Measurements from ENCODE around the gene LDB3. TPM values are rescaled to one million over a fixed set of nuclear protein-coding genes. Genes with fewer than 3 reads are reported as not detected.

The LDB3 gene
- polyA plus RNA-seq, 2 of the 4 experiments (the other 2 are of a cell fraction), result 0.13 TPM

- DNase-seq (ENCODE audit: low read depth in 1 of 2, low spot score in 1 of 2) (no peak), FAIRE-seq (no peak), ATAC-seq (no peak)
- POLR2A ChIA-PET, result no interaction called here
- no peak overlapping the region for H3K27ac ChIP-seq
- no peak overlapping the region for H3K4me3 ChIP-seq
- CTCF ChIA-PET, result interaction anchor here (0.7 to 1.8 kb wide), 3 partner anchors 11 to 133 kb away, joined by 3 to 7 read pairs (median 5); no protein-coding TSS in a partner anchor
- no peaks in the 10 kb centered on the region for H3K9me3 ChIP-seq
- TF ChIP-seq FOSB (CRISPR knock-in tag; IDR thresholded peaks at IDR 0.05) (no peak), HDAC2 (IDR thresholded peaks at IDR 0.05) (no peak), RNF2 (IDR thresholded peaks at IDR 0.05; ENCODE audit: borderline replicate concordance, low read depth) (no peak), POLR2A (IDR thresholded peaks at IDR 0.05; ENCODE audit: low read length) (no peak), HMGXB4 (CRISPR knock-in tag; IDR thresholded peaks at IDR 0.05; ENCODE audit: borderline replicate concordance) (no peak), USF2 (IDR thresholded peaks at IDR 0.05) (no peak), JUN (IDR thresholded peaks at IDR 0.05) (no peak), ATOH8 (CRISPR knock-in tag; IDR thresholded peaks at IDR 0.05; ENCODE audit: low read depth) (no peak), KDM5A (IDR thresholded peaks at IDR 0.05) (no peak), MYC (IDR thresholded peaks at IDR 0.05; ENCODE audit: borderline replicate concordance, low read length) (no peak)
- no peaks in the 10 kb centered on the region for H3K4me1 ChIP-seq
- WGBS (ENCODE audit: missing lambda C conversion rate), result 64% methylated on average over 5 of the region's 6 CpGs
- H3K4me2 ChIP-seq, result no peak overlapping the region
These were observed 9.1 kb downstream of the LDB3 start for GRCh38 chr10:86677374-86677773.

GRCh38 chr10:86678999-86679792 lies 10.9 kb downstream of the LDB3 start:
- WGBS (ENCODE audit: missing lambda C conversion rate), result 91% methylated on average over 12 of the region's 13 CpGs
- CTCF ChIA-PET, result interaction anchor here (0.6 kb wide), 1 partner anchor 10 kb away, joined by 6 read pairs; no protein-coding TSS in a partner anchor
- TF ChIP-seq RARB (CRISPR knock-in tag; IDR thresholded peaks at IDR 0.05), result no peak
- TF ChIP-seq FOXS1 (CRISPR knock-in tag; IDR thresholded peaks at IDR 0.05), result no peak
- TF ChIP-seq GATA3 (IDR thresholded peaks at IDR 0.05; ENCODE audit: borderline replicate concordance), result no peak
- TF ChIP-seq MAZ (IDR thresholded peaks at IDR 0.05; ENCODE audit: borderline replicate concordance, low read depth, low read length), result no peak
- TF ChIP-seq NFE2L2 (conservative IDR thresholded peaks at IDR 0.05; ENCODE audit: low read length), result no peak
- TF ChIP-seq JUN (IDR thresholded peaks at IDR 0.05), result no peak
- no peak for TF ChIP-seq CHD4 (IDR thresholded peaks at IDR 0.05; ENCODE audit: borderline replicate concordance)
- TF ChIP-seq KDM1A (IDR thresholded peaks at IDR 0.05; ENCODE audit: low read depth), result no peak
- TF ChIP-seq EP300 (IDR thresholded peaks at IDR 0.05), result no peak
- no peak for TF ChIP-seq HOXB5 (CRISPR knock-in tag; IDR thresholded peaks at IDR 0.05)
- no peak for TF ChIP-seq ZNF302 (CRISPR knock-in tag; IDR thresholded peaks at IDR 0.05)
- TF ChIP-seq E2F6 (IDR thresholded peaks at IDR 0.05; ENCODE audit: borderline replicate concordance, low read depth), result no peak
- no peak for TF ChIP-seq HEYL (CRISPR knock-in tag; IDR thresholded peaks at IDR 0.05)
- no peak for ATAC-seq
- no peaks in the 10 kb centered on the region for H3K4me1 ChIP-seq
- no peak for FAIRE-seq
- POLR2A ChIA-PET, result no interaction called here
- no peak overlapping the region for H3K27ac ChIP-seq
- no peaks in the 10 kb centered on the region for H3K9me3 ChIP-seq
- H3K4me2 ChIP-seq, result no peak overlapping the region
- DNase-seq (ENCODE audit: low read depth in 1 of 2, low spot score in 1 of 2), result no peak
- H3K4me3 ChIP-seq, result no peak overlapping the region

All from A549 (cell line).